ENCODE results near the gene MEF2D. TPM values are rescaled to one million over a fixed set of nuclear protein-coding genes. Genes with fewer than 3 reads are reported as not detected.

Gene MEF2D
- total RNA-seq, 1 donor from 2014 or later = 60.8 TPM

DNA sequence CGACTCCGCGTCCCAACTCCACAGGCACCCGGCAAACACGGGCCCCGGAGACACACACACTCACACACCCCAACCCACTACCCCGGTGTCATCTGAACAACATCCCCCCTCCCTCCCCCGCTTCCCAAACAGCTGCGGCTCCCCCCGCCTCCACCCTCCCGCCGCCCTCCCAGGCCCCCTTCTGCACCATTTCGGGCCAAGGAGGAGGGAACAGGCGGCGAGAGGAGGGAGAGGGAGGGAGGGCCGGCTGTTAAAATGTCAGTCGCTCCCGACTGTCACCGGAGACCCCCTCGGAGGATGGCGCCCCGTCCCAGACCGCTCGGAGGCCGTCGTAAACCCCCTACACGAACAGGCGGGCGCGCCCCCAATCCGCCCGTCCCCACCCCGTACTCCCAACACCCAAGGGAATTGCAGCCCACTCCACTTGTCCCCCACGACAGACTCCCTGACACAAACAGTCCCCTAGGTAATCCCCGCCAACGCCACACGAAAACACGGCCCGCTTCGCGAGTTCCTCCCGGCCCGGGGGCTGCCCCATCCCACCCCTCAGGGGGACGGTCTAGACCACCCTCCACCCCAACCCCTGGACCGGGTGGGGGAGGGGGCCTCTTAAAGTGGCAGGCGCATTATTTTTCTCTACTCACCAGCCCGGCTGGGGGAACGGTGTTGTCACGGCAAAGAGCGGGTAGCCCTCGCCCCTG is 583 bp downstream of the MEF2D start:
- peaks cover 4% of the 10 kb centered on the region for H3K36me3 ChIP-seq
- no peaks in the 10 kb centered on the region for H3K9me3 ChIP-seq
- intact Hi-C loops (cut with DNase I) = no loop called here
- H3K27ac ChIP-seq = peak overlapping the region; percentile 100
- DNase-seq (peak; percentile 80), ATAC-seq (no peak)
- TF ChIP-seq, protein P1, sequence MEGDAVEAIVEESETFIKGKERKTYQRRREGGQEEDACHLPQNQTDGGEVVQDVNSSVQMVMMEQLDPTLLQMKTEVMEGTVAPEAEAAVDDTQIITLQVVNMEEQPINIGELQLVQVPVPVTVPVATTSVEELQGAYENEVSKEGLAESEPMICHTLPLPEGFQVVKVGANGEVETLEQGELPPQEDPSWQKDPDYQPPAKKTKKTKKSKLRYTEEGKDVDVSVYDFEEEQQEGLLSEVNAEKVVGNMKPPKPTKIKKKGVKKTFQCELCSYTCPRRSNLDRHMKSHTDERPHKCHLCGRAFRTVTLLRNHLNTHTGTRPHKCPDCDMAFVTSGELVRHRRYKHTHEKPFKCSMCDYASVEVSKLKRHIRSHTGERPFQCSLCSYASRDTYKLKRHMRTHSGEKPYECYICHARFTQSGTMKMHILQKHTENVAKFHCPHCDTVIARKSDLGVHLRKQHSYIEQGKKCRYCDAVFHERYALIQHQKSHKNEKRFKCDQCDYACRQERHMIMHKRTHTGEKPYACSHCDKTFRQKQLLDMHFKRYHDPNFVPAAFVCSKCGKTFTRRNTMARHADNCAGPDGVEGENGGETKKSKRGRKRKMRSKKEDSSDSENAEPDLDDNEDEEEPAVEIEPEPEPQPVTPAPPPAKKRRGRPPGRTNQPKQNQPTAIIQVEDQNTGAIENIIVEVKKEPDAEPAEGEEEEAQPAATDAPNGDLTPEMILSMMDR (IDR thresholded peaks at IDR 0.05) = no peak
- H3K4me1 ChIP-seq = peaks cover 73% of the 10 kb centered on the region
- peak overlapping the region; percentile 94 for H3K4me3 ChIP-seq
- no peaks in the 10 kb centered on the region for H3K27me3 ChIP-seq

DNA sequence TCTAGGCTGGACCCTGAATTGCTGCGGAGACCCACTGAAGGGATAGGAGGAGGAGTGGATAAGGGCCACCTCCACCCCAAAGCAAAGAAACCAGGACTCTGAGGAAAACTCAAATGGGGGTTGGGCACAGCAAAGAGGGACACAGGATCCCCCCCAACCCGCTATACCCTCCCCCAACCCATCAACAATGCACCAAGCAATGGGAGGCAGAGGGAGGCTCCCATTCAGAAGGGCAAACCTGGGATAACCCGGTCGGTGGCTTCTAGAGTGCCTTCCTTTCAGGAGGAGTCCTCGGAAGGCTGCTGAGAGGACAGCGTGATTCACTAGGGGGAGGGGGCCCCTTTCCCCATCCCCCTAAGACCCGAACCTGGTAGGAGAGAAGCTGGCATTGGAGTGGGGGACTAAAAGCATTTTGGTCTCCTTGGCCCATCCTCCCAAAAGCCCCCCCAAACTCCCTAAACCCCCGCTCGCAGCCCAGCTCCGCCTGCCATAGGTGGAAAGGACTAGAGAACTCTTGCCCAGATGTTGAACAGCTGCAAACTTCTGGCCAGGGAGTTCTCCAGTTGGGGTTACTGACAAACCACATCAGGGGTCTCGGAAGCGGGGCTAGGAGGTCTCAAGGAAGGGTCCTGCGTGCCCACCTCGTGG is 1.3 kb downstream of the MEF2D start:
- ATAC-seq (no peak), DNase-seq (peak; percentile 57)
- Histone ChIP-seq H3K27ac (peak overlapping the region; percentile 100), H3K9me3 (no peaks in the 10 kb centered on the region), H3K4me1 (peaks cover 74% of the 10 kb centered on the region), H3K36me3 (peaks cover 7% of the 10 kb centered on the region), H3K27me3 (no peaks in the 10 kb centered on the region), H3K4me3 (peak overlapping the region; percentile 94)
- intact Hi-C loops (cut with DNase I) = no loop called here
- TF ChIP-seq, protein P1 (IDR thresholded peaks at IDR 0.05) = no peak

DNA sequence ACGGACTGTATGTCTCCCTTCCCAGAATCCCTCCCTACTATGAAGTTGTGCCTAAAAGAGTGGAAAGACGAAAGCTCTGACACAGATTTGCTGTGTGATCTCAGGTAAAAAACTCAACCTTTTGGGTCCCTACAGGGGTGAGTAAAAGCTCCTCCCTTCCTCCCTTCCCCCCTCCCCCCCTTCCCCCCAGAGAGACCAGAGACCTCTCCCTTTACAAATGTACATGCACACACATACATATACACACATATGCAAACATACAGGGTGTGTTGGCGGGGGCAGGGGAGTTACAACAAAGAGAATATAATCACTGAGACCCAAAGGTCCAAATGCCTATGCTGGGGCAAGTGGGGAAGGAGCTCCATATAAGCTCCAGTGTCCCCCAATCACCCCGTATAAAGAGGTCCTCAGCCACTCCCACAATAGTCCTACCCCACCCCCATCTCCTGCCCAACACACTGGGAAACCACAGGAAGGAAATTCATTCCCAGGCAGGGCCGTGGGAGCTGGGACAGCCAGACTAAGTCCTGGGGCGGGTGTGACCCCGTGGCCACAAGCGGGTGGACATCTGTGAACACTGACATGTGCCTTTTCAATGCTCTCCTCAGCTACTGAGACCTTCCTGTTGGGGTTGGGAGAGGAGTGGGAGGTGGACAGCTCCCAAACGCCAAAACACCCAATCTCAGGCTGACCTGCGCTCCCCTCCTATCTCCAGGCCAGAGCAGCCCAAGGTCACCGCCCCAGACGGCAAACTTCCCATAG is 2.0 kb downstream of the MEF2D start:
- Histone ChIP-seq H3K4me1 (peaks cover 74% of the 10 kb centered on the region), H3K27me3 (no peaks in the 10 kb centered on the region), H3K36me3 (peaks cover 7% of the 10 kb centered on the region), H3K9me3 (no peaks in the 10 kb centered on the region), H3K27ac (peak overlapping the region; percentile 100), H3K4me3 (peak overlapping the region; percentile 94)
- DNase-seq (peak; percentile 66), ATAC-seq (no peak)
- TF ChIP-seq, protein P1 (IDR thresholded peaks at IDR 0.05) = no peak
- intact Hi-C loops (cut with DNase I) = no loop called here

DNA sequence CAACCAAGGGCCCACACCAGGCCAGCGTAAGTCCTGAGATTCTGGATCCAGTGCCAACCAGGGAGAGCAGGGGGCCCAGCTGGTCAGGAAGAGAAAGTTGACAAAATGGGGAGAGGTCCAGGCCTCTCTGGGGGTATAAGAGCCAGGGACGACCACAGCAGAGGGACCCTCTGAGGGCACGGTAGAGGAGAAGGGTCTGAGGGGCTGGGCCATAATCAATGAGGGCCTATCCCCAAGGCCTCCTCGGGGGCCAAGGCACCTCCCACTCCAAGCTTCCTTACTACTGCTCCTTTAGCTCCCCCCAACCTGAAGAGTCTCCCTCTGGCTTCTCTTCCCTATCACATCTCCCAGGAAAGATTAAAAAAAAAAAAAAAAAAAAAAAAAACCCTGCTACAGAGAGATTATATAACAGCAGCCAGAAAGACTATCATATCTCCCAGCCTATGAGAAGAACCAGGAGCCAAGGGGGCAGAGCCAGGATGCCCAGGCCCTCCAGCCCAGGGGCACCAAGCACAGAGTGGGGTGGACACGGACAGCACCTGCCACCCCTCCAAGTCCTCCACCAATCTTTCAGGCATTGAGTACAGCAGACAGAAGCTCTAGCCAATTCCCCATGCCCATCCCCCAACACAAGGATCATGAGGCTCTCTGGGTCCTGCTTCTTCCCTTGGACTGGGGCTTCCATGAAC is 2.7 kb downstream of the MEF2D start:
- DNase-seq (peak; percentile 26), ATAC-seq (no peak)
- Histone ChIP-seq H3K36me3 (peaks cover 7% of the 10 kb centered on the region), H3K4me3 (peak overlapping the region; percentile 94), H3K4me1 (peaks cover 74% of the 10 kb centered on the region), H3K27me3 (no peaks in the 10 kb centered on the region), H3K9me3 (no peaks in the 10 kb centered on the region), H3K27ac (peak overlapping the region; percentile 6)
- intact Hi-C loops (cut with DNase I) = no loop called here
- TF ChIP-seq, protein P1 (IDR thresholded peaks at IDR 0.05) = no peak

DNA sequence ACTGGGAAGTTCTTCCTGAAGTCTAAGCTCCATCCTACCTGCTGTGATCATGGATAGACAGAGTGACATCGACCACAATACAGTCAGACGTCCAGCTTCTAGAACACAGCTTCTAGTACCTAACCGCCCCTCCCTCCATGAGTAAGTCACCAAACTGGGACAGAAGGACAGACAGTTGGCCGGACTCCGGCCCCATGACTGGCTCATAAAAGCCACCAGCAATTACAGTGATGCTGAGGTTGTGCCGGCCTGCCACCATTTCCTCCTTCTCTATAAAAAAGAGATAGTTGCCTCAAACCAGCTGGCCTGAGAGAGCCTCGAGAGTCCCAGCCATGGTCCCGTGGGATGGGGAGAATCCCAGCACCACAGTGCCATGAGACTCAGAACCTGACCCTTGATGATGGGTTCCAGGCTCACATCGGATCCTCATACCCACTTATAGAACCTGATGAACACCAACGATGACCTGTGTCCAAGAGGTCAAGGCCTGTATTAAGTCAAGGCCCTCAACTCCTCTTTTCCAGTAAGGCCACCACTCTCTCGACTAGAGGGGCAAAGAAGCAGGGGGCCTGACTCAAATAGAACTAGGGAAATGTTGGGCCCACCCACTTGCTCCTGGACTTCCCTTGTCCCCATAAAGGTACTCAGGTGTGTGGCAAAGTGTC is 3.4 kb downstream of the MEF2D start:
- no peaks in the 10 kb centered on the region for H3K27me3 ChIP-seq
- peak overlapping the region; percentile 6 for H3K27ac ChIP-seq
- peaks cover 7% of the 10 kb centered on the region for H3K36me3 ChIP-seq
- peaks cover 75% of the 10 kb centered on the region for H3K4me1 ChIP-seq
- peak overlapping the region; percentile 94 for H3K4me3 ChIP-seq
- TF ChIP-seq, protein P1 (IDR thresholded peaks at IDR 0.05) = no peak
- intact Hi-C loops (cut with DNase I) = no loop called here
- DNase-seq (peak; percentile 26), ATAC-seq (no peak)
- H3K9me3 ChIP-seq = no peaks in the 10 kb centered on the region
